C4-2B (cell line): ENCODE data around the gene DCPS.

ENCODE experiments used
- CTCF ChIP-seq: fragments of 450-650 bp; conservative IDR thresholded peaks from 2 replicates; pipeline ENCODE4 v1.5.1; 2017; ENCODE audit warnings: mild to moderate bottlenecking
- ZFX ChIP-seq: fragments of 450-650 bp; IDR thresholded peaks from 2 replicates; pipeline ENCODE4 v1.6.1; 2017

GRCh38 chr11:126352934-126353801 lies 49.3 kb downstream of the DCPS start:
- no peak for TF ChIP-seq CTCF
- TF ChIP-seq ZFX: no peak
